NT2/D1 (cell line): ENCODE data around the gene HOXC6.

ENCODE experiments used
- SUZ12 ChIP-seq: IDR thresholded peaks from 2 replicates; pipeline ENCODE4 v1.6.1; 2011; ENCODE audit not compliant: insufficient read length, insufficient read depth; ENCODE audit errors: extremely low read depth
- YY1 ChIP-seq: IDR thresholded peaks from 2 replicates; pipeline ENCODE4 v1.6.1; 2011; ENCODE audit not compliant: insufficient read length, insufficient read depth
- ZNF274 ChIP-seq: IDR thresholded peaks from 2 replicates; pipeline ENCODE4 v1.6.1; 2011; ENCODE audit warnings: mild to moderate bottlenecking, low read depth, low read length

DNA sequence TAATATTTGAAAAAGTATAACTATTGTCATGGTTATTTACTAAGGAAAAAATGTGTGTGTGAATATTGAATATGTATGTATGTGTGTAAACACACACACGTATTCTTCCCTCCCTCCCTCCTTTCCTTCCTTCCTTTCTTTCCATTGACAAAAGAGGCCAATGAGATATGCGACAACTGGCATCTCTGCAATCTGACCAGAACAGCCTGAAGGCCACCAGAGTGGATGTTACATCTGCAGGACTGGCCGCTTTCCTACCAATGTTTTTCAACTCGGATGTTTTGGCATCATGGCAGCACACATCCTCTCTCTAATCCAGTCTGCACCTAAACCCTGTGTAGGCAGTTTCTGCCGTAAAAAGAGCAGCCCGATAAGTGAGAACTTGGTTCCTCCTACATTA lies 46.1 kb downstream of the HOXC6 start:
- TF ChIP-seq SUZ12 (no peak), ZNF274 (no peak), YY1 (no peak)
